GM18505 (cell line): Measurements from ENCODE around the gene ABCB10.
"Not testable (repeated sequence)": the region's sequence is repeated elsewhere in the genome, so short reads cannot be mapped to it uniquely, and the experiment has no call there.

Source experiments
- ATAC-seq: cut with Tn5 transposase; IDR thresholded peaks from one replicate; pipeline ENCODE4 v1.9.1; 2021; ENCODE audit not compliant: unreplicated experiment
- POLR2A ChIP-seq: IDR thresholded peaks from 4 replicates; pipeline ENCODE4 v1.6.1; 2011; ENCODE audit warnings: borderline replicate concordance; ENCODE audit not compliant: insufficient read depth, insufficient read length; ENCODE audit errors: extremely low read depth

The ABCB10 gene

GRCh38 chr1:229535230-229535629 lies 23.3 kb downstream of the ABCB10 start:
- no peak for ATAC-seq
- TF ChIP-seq POLR2A: no peak

- no peak for TF ChIP-seq POLR2A
Observed at GRCh38 chr1:229531326-229531725, 27.2 kb downstream of the ABCB10 start.

GRCh38 chr1:229529639-229530038 lies 28.9 kb downstream of the ABCB10 start:
- no peak for TF ChIP-seq POLR2A
- ATAC-seq: no peak

More at GRCh38 chr1:229531326-229531725, 27.2 kb downstream of the ABCB10 start:
- no peak for ATAC-seq

GRCh38 chr1:229526695-229527094 lies 31.8 kb downstream of the ABCB10 start:
- TF ChIP-seq POLR2A: no peak
- ATAC-seq: no peak

- no peak for ATAC-seq
- TF ChIP-seq POLR2A: no peak
Observed at GRCh38 chr1:229523052-229523451, 35.5 kb downstream of the ABCB10 start.

- peak; percentile 65 for ATAC-seq
- TF ChIP-seq POLR2A: no peak
Observed at GRCh38 chr1:229514578-229515275, 43.8 kb downstream of the ABCB10 start.

GRCh38 chr1:229511625-229512024 lies 46.9 kb downstream of the ABCB10 start:
- ATAC-seq: not testable (repeated sequence)

GRCh38 chr1:229511201-229511600 lies 47.3 kb downstream of the ABCB10 start:
- ATAC-seq: not testable (repeated sequence)

GRCh38 chr1:229509576-229509975 lies 48.9 kb downstream of the ABCB10 start:
- ATAC-seq: no peak
- no peak for TF ChIP-seq POLR2A

GRCh38 chr1:229508823-229509337 lies 49.6 kb downstream of the ABCB10 start:
- no peak for TF ChIP-seq POLR2A
- no peak for ATAC-seq

GRCh38 chr1:229507951-229508822 lies 50.3 kb downstream of the ABCB10 start, which contains the start of gene NUP133:
Gene NUP133, minus strand, starts transcription at chr1:229508341. Its CDS starts 92 bp downstream, at chr1:229508249.
- peak; percentile 88 for ATAC-seq
- TF ChIP-seq POLR2A: peak; percentile 98

- no peak for TF ChIP-seq POLR2A
Observed at GRCh38 chr1:229507502-229507901, 51.0 kb downstream of the ABCB10 start.

GRCh38 chr1:229506633-229507032 lies 51.9 kb downstream of the ABCB10 start:
- no peak for ATAC-seq
- TF ChIP-seq POLR2A: no peak

More at GRCh38 chr1:229507502-229507901, 51.0 kb downstream of the ABCB10 start:
- peak; percentile 14 for ATAC-seq

- no peak for ATAC-seq
- no peak for TF ChIP-seq POLR2A
Observed at GRCh38 chr1:229495782-229496181, 62.7 kb downstream of the ABCB10 start.
